ENCODE results near the gene OVCA2. TPM values are rescaled to one million over a fixed set of nuclear protein-coding genes. Genes with fewer than 3 reads are reported as not detected.

The OVCA2 gene
- total RNA-seq, 1 donor from 2014 or later = 55.8 TPM

DNA sequence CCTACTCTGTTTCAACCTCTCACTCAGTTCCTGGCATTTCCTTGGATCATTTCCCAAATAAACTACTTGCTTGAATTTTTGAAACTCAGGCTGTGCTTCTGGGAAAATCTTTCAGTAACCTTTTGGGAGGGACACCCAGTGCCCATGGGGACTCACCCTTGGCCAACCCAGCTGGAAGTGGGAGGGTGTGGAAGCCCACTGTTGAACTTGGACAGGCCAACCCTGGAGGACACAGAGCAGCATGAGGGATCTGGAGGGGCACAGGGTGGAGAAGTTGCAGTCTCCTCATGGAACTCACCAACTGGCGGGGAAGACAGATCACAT, 27.9 kb upstream of the OVCA2 start:
- DNase-seq (ENCODE audit: low read depth in 2 of 2) = no peak

DNA sequence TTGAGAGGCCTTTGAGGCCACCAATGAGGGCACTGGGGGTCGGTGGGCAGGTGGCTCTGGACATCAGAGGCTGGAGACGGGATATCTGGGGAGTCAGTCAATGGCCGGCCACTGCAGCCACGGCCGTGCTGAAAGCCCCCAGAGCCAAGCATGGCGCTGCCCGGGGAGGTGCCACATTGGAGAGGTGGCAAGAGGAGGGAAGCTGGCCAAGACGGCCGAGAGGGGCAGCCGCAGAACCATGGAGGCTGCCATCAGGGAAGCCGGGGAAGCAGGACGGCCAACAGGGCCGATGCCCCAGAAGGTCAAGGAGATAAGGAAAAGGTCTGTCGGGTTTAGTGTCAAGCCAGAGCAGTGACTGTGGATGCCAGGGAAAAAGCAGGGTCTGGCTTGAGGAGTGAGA, 26.5 kb upstream of the OVCA2 start:
- DNase-seq (ENCODE audit: low read depth in 2 of 2) = no peak

DNA sequence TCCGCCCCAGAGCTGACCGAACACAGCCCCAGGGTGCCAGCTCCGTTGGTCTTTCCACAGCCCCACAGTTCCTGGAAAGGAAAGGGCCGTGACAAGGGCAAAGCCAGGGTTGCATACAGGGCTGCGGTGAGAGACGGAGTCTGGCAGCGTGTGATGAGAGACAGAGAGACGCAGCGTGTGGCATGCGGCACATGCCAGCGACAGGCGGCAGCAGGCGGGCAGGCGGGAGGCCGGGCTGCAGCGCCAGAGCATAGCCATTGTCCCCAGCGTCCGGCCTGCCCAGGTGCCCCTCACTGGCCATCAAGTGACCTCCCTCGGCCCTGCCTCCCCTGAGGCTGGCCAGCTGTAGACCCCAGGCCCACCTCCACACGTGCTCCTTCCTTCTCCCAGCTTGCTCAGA, 25.3 kb upstream of the OVCA2 start:
- no peak for DNase-seq (ENCODE audit: low read depth in 2 of 2)

DNA sequence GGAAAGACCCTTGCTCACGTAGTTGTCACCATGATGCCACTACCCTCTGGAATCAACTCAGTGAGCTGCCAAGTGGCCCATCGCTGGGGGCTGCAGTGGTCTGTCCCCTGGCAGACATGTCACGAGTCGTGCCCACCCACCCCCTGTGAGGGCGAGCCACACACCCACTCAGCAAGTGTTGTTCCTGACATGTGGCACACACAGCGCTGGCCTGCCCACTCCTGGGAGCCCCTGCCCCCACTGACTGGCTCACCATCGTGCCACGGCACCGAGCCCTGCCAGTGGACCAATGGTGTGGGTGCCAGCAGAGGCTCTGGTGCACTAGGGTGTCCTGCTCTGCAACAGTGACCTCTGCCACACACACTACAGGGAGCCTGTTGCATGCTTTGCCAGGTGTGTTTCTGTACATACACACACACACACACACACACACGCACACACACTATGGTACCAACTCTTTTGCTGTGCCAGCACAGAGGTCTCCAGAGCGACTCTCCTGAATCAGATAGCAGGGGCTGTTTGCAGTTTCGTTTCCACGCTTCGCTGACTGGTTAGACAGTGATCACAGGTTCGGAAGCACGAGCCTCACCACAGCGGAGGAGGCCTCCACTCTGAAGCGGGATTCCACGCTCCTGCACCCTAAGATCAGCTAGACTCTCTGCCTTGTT, 24.4 kb upstream of the OVCA2 start:
- DNase-seq (ENCODE audit: low read depth in 2 of 2) = no peak

DNA sequence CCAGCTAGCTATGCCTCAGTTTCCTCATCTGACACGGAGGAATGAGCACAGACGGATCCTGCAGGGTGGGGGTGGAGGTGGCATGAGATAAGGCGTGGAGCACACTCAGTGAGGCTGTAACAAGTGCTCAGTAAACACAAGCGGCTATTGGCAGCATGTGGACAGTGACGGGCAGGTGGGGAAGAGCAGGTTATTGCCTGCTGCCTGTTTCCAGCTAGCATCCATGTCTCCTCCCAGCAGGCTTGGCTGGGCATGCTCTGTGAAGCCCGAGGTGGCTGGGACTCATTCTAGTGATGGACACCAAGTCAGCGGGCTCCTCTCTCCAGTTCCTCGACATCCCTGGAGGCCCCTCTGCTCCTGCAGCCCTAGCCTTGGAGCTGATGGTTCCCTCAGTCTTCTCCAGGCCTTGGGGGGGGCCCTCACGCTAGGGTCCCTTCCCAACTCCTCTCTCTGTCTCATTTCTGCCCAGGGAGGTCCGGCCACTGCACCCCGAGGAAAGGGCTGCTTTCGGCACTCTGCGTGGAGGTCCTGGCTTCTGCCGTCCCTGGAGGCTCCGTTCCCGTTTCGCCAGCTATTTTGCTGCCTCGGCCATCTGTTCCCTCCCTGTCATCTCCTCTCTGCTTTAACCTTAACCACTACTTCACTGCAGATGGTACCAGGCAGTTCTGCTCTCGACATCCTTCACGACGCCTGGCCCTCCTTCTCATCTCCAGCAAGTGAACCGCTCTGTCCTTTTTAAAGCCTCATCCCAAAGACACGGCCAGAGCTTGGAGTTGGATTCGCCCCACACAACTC, 22.9 kb upstream of the OVCA2 start:
- no peak for DNase-seq (ENCODE audit: low read depth in 2 of 2)

DNA sequence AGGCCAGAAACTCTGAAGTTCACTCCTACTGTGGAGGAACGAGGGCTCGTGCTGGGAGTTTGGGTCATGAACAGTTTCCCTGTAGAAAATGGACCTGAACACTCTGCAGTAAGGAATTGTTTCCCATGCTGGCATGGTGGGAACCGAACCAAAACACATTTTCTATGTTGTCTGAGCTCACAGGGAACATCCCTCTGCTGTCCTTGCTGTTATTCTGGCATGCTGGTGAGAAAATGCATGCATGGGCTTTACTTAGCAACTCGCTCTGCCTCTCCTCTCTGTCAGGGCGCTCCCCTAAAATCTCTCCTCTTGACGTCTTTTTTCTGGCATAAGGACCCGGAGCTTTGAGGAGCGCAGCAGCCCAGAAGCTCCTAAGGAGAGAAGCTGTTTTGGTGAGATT, 22.1 kb upstream of the OVCA2 start:
- DNase-seq (ENCODE audit: low read depth in 2 of 2) = no peak

DNA sequence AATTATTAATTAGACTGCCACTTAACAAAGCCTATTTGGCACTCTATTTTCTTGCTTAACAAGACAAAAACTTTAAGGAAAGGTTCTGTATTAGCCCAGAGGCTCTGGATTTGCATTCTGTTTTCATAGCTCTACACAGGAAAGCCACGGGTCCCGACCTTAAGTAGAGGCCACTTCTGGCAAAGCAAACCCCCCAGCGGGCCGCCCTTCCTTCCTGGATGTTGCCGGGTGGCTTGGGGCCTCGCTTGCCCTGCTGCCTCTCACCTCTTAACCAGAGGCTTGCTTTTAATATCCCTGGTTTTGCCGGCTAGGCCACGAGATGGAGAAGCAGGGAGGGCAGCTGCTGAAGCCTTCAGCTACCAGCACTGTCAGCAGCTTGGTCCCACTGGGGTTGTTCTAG, 21.1 kb upstream of the OVCA2 start:
- peak; percentile 43 to 64 for DNase-seq (ENCODE audit: low read depth in 2 of 2)

DNA sequence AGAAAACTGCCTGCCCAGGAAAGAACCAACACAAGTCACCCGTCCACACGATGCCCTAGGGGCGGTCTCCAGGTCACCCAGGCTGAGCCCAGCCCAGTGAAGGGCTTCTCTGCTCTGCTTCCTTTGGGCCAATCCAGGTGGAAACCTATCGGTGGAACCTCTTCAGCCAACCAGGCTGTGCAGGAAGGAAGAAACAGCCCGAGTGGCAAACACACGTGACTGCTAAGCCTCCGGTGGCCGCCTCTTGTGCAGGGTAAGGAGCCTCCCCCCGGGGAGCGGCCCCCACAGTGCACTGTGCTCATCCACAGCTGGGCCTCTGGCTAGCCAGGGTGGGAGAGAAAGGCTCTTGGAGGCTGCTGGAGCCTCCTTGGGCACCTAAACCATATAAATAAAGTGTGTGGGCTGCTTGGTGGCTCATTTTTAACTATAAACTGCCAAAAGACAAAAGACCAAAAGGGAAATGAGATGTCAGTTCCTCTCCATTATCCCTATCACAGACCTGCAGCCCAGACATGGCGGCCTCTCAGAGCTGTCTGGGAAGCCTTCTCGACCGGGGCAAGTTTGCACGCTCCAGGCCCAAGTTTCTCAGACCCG, 19.1 kb upstream of the OVCA2 start:
- DNase-seq (ENCODE audit: low read depth in 2 of 2) = no peak

DNA sequence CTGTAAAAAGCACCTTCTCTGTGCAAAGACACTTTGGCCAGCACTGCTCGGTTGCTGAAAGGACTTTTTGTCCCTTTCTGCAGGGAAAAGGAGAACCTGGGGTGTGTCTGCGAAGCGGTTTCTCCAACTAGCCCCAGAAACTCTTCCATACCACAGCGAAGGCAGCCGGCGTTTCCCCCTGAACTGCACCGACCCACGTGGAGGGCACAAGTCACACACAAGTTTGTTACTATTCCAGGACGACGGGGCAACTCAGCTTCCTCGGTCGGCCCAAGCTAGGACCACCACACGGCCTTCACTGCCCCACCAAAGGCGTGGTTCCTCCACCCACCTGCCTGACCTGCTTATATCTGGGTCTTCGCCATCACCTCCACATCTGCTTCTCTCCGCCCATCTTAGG, 18.6 kb upstream of the OVCA2 start:
- no peak for DNase-seq (ENCODE audit: low read depth in 2 of 2)

DNA sequence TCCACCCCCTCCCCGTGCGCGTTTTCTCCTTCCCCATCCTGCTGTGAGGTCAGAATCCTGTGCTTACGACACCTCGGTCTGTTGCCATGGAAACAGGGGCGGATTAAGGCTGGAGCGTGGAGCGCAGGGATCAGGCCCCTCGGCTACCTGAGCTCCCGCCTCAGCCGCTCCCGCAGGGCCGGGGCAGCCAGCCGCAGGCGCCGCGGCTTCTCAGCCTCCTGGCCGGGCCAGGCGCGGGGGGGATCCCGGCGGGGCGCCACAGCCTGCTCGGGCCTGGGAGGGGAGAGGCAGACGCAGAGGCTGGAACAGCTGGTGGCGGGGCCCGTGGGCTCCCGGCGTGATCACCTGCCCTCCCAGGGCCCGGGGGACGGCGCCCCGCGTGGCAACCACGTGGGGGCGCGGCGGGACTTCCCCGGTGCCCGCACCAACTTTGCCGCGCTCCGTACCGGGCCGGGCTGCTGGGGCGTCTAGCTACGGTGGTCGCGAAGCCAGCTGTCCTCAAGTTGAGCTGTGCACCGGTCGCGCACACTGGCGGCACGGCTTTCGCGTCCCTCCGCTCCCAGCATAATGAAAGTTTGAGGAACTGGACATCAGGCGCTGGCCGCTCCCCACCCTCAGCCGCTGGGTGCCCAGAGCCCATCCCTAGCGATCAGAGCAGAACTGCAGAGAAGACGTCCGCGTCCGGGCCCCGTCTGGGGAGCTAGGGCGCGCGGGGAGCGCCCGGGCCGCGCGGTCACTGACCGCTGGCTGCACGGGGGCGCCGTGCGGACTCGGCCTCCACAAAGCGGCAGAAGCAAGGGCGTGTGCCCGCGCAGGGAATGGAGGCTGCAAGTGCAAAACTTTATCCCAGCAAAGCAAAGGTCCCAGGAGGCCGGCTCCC, 17.9 kb upstream of the OVCA2 start:
- DNase-seq (ENCODE audit: low read depth in 2 of 2) = peak; percentile 31 to 47

DNA sequence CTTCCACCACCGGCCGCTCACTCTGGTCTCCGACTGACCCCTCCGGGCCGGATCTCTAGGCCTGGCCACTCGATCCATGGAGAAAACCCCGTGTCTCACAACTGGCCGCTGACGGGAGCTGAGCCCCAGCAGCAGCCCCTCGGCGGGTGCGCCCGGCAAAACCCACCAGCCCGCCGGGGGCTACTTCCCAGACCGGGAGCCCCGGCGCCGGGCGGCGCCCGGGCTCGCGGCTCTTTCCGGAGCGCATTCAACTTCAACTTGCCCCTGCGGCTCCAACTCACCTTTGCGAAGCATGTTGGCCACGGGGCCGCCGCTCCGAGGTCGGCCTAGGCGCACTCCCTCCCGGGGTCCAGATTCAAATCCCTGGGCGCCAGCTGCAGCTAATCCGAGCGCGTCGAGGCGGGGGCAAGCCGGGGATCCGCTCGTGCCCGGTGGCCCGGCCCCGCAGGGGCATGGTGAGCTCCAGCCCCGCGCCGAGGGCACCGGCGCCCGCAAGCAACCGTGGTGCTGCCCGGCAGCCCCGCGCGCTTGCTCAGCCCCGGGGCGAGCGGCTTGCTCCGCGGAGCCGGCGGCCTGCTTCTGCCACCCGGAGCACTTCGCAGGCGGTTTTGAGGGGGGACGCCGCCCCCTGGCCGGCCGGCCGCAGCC, 17.1 kb upstream of the OVCA2 start:
- DNase-seq (ENCODE audit: low read depth in 2 of 2) = no peak

DNA sequence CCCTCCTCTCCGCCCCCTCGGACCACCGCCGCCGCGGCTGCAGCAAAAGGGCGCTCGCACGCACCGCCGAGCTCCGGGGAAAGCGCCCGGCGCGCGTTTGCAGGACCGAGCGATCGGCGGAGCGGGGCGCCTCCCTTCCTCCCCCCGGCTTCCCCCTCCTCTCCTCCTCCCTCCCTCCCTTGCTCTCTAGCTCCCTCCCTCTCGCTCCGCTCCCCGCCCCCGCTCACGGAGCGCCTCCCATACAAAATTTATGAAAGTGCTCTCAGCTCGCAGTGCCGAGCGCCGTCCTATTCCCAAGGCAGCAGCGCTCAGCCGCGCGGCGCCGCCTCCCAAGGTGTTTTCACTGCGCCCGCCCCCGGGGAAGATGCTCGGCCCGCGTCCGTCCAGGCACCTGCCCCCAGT, 16.6 kb upstream of the OVCA2 start, which contains the start of gene RTN4RL1:
Gene RTN4RL1, minus strand, starts transcription at position 115 of the 402 bp plus-strand sequence. CDS start 469 bp downstream, outside the sequence.
- DNase-seq (ENCODE audit: low read depth in 2 of 2) = peak in 1 of 2 donors; percentile 30

DNA sequence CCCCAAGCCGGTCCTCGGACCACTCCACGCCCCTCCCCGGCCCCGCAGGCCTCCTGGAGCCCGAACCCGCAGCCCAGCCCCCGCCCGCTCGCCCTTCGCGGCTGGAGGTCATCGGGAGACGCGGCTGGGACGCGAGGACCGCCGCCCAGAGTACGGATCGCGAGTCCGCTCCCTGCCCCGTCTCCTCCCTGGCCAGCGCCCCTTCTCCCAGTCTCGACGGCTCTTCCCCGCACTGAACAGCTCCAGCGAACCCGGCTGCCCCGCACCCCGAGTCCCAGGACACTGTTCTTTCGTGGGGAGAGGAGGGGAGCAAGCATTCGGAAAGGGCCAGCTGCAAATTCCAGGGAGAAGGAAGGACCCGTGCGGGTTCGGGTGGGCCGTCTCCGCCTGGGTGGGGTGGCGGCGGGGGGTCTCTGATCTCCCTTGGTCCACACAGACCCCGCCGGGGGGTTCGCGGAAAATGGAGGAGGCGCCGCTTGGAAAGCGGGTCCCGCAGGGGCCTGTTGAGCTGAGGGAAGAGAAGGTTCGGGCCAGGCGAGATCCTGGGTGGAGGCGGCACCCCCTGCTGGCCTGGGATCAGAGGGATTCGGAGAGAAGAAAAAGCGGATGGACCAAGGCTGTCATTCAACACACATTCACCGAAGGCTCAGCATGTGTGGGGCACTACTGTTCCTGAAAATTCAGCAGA, 16.1 kb upstream of the OVCA2 start:
- DNase-seq (ENCODE audit: low read depth in 2 of 2) = peak in 1 of 2 donors; percentile 68

DNA sequence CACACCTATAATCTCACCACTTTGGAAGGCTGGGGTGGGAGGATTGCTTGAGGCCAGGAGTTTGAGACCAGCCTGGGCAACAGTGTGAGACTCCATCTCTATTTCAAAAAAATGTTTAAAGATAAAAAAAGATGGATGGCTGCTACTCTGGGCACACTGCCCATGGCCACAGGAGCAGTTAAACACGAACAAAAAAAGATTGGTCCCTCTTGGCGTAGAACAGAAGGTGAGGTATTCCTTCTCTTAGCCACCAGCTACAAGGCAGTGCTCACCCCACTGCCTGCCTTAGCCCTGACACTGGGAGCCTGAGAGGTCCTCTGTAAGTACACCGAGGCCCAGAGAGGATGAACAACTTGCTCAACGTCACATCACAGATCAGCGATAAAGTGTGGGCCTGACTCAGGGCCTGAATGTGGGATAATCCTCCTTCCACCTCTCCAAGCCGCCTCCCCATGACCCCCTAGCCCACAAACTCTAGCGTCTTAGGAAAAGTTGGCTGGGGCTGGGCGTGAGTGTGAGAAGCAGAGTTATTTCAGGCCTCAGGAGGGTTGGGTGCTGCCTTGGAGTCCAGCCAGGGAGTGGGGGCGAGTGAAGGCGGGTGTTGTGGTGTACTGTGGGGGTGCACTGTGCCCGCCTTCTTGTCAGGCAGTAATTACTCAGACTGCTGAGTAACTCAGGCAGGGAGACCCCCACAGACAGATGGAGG, 14.1 kb upstream of the OVCA2 start:
- no peak for DNase-seq (ENCODE audit: low read depth in 2 of 2)

DNA sequence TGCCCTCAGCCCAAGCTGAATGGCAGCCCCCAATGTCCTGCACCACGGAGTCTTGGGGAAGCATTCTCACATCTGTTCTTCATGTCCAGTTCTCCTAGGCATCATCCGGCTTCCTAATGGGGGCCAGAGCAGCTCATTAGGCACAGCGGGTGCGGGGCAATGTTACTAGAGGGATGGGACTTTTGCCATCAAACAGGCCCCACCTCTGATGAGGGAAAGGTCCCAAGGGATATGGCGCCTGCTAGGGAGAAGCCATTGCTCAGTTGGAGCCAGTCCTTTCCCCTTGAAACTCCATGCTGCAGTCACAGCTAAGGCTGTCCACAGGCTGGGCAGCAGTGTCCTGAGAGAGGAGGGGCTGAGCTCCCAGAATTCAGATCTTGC, 13.6 kb upstream of the OVCA2 start:
- no peak for DNase-seq (ENCODE audit: low read depth in 2 of 2)

DNA sequence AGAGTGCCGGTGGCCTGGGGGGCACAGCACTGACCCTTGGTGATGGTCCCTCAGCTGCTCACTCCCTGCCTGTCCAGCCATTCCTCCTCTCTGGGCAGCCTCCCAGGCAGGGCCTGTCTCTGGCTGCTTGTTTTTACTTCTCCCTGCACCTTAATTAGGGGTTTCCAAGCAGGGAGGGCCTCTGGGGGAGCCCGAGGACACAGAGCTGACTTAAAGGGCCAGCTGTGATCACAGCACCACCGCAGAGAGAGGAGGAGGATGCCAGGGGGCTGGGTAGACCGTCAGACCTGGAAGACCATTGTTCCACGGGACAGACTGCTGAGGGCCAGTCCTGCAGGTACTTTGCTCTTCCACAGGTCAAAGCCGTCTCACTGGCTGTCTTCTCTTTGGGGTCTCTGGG, 13.1 kb upstream of the OVCA2 start:
- DNase-seq (ENCODE audit: low read depth in 2 of 2) = no peak

DNA sequence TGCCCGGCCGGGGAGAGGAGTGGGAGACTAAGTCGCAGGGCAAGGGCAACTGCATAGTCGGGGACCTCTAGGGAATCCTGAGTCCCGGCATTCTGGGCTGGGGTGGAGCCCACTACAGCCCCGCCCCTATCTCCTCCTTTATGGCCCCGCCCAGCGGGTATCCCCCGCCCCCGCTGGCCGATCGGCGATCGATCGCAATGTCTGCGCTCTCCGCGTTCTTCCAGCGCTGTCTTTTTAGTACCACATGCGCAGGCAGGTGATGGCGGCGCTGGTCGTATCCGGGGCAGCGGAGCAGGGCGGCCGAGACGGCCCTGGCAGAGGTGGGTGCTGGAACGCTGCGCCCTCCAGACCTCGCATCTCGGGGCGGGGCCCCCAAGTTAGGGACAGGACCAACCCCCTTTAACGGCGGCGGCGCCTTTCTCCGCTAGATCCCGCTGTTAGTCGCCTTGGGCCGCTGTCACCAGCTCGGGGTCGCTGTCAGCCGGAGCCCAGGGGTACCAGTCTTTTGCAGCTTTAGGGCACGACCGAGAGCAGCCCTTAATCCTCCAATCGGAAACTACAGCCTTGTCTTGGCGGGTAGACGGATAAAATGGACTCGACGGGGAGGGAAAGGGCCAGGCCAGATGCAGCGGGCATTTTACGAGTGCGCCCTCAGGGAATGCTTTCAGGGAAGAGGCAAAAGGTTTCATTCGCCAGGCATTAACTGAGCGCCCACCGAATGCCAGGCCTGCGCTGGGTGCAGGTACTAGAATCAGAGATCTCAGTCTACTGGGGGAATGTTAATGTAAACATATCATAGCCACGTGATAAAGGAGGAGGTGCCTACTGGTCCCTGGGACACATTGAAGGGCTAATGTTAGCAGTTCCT, 11.7 kb upstream of the OVCA2 start, which contains the start of gene DPH1:
Gene DPH1, plus strand, starts transcription at position 243 of the 868 bp plus-strand sequence. Its CDS starts 17 bp downstream, at position 260.
- DNase-seq (ENCODE audit: low read depth in 2 of 2) = peak; percentile 85 to 95

DNA sequence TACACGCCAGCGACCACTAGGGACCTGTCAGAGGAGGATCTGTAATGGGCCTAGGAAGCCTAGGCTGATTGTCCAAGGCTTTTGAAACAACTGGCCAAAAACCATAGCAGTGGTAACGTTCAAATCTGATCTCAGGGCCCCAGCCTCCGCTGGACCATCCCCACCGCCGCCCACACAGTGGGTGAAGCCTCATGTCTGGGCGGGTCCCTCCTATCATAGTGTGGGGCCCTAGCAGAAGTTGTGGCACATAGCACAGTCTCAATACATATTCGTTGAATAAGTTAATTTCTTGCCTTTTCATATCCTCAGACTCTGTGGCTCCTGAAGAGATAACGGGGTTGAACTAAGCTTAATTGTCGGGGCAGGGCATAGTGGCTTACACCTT, 11.1 kb upstream of the OVCA2 start:
- no peak for DNase-seq (ENCODE audit: low read depth in 2 of 2)

DNA sequence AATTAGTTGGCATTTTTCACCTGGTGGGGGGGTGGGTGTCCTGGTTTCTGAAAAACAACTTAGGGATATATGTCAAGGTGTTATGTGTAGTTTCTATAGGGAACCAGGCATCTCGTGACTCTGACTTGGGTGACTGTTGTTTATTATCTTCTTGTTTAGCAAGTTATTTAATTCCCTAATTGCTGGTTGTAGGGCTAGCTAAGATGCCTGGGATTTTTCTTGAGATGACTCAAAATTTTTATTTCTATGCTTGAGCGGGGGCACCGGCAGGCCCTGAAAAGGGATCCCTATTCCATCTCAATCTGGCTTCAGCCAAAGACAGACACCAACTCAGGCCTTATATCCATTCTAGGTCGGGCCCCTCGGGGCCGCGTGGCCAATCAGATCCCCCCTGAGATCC, 8.7 kb upstream of the OVCA2 start:
- DNase-seq (ENCODE audit: low read depth in 2 of 2) = no peak
